Urothelium cell line (cell line): ENCODE measurements around the gene COMT.
A peak's percentile ranks its signal among the peaks of the same experiment; 100 is the strongest.

Experiments
- DNase-seq: peaks from one replicate; pipeline ENCODE4 v3.0.0; 2011; ENCODE audit warnings: low spot score, mixed read lengths
- FAIRE-seq: peaks from 2 replicates; lab custom pipeline; 2011; peaks lifted over from hg19 to GRCh38; lab: Jason Lieb, UNC

Gene COMT

GRCh38 chr22:19955241-19956128, 13.9 kb downstream of the COMT start:
- DNase-seq, result no peak
- FAIRE-seq, result no peak

GRCh38 chr22:19957445-19957844, 15.9 kb downstream of the COMT start:
- DNase-seq (no peak), FAIRE-seq (no peak)

- DNase-seq (no peak), FAIRE-seq (no peak)
These were observed 16.8 kb downstream of the COMT start for GRCh38 chr22:19958083-19959042.

GRCh38 chr22:19959043-19959586, 17.5 kb downstream of the COMT start:
- FAIRE-seq (peak; percentile 17), DNase-seq (no peak)

GRCh38 chr22:19959587-19960490, 18.3 kb downstream of the COMT start:
- no peak for FAIRE-seq

GRCh38 chr22:19960491-19961200, 19.1 kb downstream of the COMT start:
- no peak for FAIRE-seq
- DNase-seq, result no peak

More at GRCh38 chr22:19959587-19960490, 18.3 kb downstream of the COMT start:
- DNase-seq, result no peak

- DNase-seq, result no peak
- FAIRE-seq, result no peak
These were observed 19.6 kb downstream of the COMT start for GRCh38 chr22:19961201-19961580.

GRCh38 chr22:19961868-19962245, 20.3 kb downstream of the COMT start:
- no peak for DNase-seq
- no peak for FAIRE-seq

GRCh38 chr22:19962246-19962908, 20.8 kb downstream of the COMT start:
- DNase-seq (peak; percentile 92), FAIRE-seq (peak; percentile 42)

GRCh38 chr22:19962909-19963806, 21.6 kb downstream of the COMT start:
- FAIRE-seq (no peak), DNase-seq (no peak)

GRCh38 chr22:19963863-19964642, 22.5 kb downstream of the COMT start:
- FAIRE-seq, result no peak

GRCh38 chr22:19964701-19965386, 23.3 kb downstream of the COMT start:
- FAIRE-seq (no peak), DNase-seq (no peak)

More at GRCh38 chr22:19963863-19964642, 22.5 kb downstream of the COMT start:
- no peak for DNase-seq

- FAIRE-seq (no peak), DNase-seq (no peak)
These were observed 24.5 kb downstream of the COMT start for GRCh38 chr22:19965771-19966709.

- DNase-seq, result no peak
- FAIRE-seq, result peak; percentile 63
These were observed 25.6 kb downstream of the COMT start for GRCh38 chr22:19966908-19967750.
